GM12878 (cell line): Measurements from ENCODE around the gene GKAP1. TPM values are rescaled to one million over a fixed set of nuclear protein-coding genes. Genes with fewer than 3 reads are reported as not detected.

Experiments used
- ATAC-seq: fragments of 200-7000 bp; cut with Tn5 transposase; 3 replicates; pipeline ENCODE4 v1.9.1; 2020; ENCODE audit warnings: mild to moderate bottlenecking, moderate library complexity
- BruUV-seq: library from RNA; stranded (reverse); fragments of 400-500 nt; replicated peaks from 2 replicates; lab custom pipeline; 2021; lab: Mats Ljungman, UMichigan
- CTCF ChIA-PET: fragments of 300-600 bp; sonication (Branson Sonifier 250); formaldehyde crosslinking; extraction: SDS; loops from one replicate; lab custom pipeline; 2021; ENCODE audit warnings: inconsistent platforms; lab: Yijun Ruan, JAX
- POLR2A ChIA-PET: fragments of 350-600 bp; formaldehyde crosslinking; extraction: SDS; loops from one replicate; lab custom pipeline; 2021; ENCODE audit warnings: inconsistent platforms; lab: Charles Lee
- RAD21 ChIA-PET: fragments of 300-600 bp; sonication (Branson Sonifier 250); formaldehyde crosslinking; loops from one replicate; lab custom pipeline; 2023; ENCODE audit warnings: antibody characterized with exemption; ENCODE audit not compliant: unreplicated experiment; lab: Charles Lee
- SMC1A ChIA-PET: fragments of 300-600 bp; sonication (Branson Sonifier 250); formaldehyde crosslinking; loops from one replicate; lab custom pipeline; 2023; ENCODE audit not compliant: unreplicated experiment, uncharacterized antibody; lab: Charles Lee
- DNase-seq: peaks from one replicate; pipeline ENCODE4 v3.0.0-alpha.2; 2011; ENCODE audit warnings: low read depth, low spot score
- FAIRE-seq: peaks from 3 replicates; lab custom pipeline; 2011; peaks lifted over from hg19 to GRCh38; lab: Jason Lieb, UNC
- H2AFZ ChIP-seq: 2 replicates; pipeline ENCODE4 v1.6.0; 2011; ENCODE audit warnings: low read depth, low read length, control low read depth; ENCODE audit not compliant: control insufficient read depth
- H3K27ac ChIP-seq: 2 replicates; pipeline ENCODE4 v1.5.1; 2011; ENCODE audit warnings: control low read depth; ENCODE audit not compliant: control insufficient read depth, insufficient read depth
- H3K27me3 ChIP-seq, 2 experiments: replicated peaks in 1 of 2; 2 replicates each; pipeline versions ENCODE4 v1.6.0 to v1.6.1; 2011; ENCODE audit warnings: low read length in 1 of 2; ENCODE audit not compliant: control insufficient read depth in 2 of 2, insufficient read depth in 2 of 2
- H3K36me3 ChIP-seq, 2 experiments: 2 replicates each; pipeline ENCODE4 v1.5.1; 2011; ENCODE audit warnings: low read length in 1 of 2; ENCODE audit not compliant: control insufficient read depth in 2 of 2, insufficient read depth in 2 of 2
- H3K4me1 ChIP-seq: 2 replicates; pipeline ENCODE4 v1.6.1; 2011; ENCODE audit warnings: mild to moderate bottlenecking, low read length, moderate library complexity, mixed read lengths; ENCODE audit not compliant: control insufficient read depth, insufficient read depth
- H3K4me2 ChIP-seq: 2 replicates; pipeline ENCODE4 v1.6.0; 2011; ENCODE audit warnings: control low read depth; ENCODE audit not compliant: control insufficient read depth, insufficient read depth
- H3K4me3 ChIP-seq: fragments of 200-600 bp; sonication (generic); 2 replicates; pipeline ENCODE4 v1.5.1; 2016
- H3K79me2 ChIP-seq: 2 replicates; pipeline ENCODE4 v1.6.0; 2011; ENCODE audit warnings: low read length; ENCODE audit not compliant: control insufficient read depth, insufficient read depth
- H3K9ac ChIP-seq: 2 replicates; pipeline ENCODE4 v1.8.0; 2011; ENCODE audit warnings: low read length, control low read depth, mixed read lengths; ENCODE audit not compliant: control insufficient read depth, insufficient read depth
- H3K9me3 ChIP-seq: replicated peaks from 3 replicates; pipeline ENCODE4 v1.5.1; 2011; ENCODE audit warnings: mild to moderate bottlenecking, low read length; ENCODE audit not compliant: control insufficient read depth, insufficient read depth
- H4K20me1 ChIP-seq: 2 replicates; pipeline ENCODE4 v1.6.0; 2011; ENCODE audit not compliant: control insufficient read depth, insufficient read depth
- ATF2 ChIP-seq: IDR thresholded peaks from 2 replicates; pipeline ENCODE4 v1.6.1; 2012; ENCODE audit warnings: low read length, inconsistent platforms
- BMI1 ChIP-seq: fragments of 450-650 bp; IDR thresholded peaks from 2 replicates; pipeline ENCODE4 v1.6.1; 2016; ENCODE audit warnings: mild to moderate bottlenecking, moderate library complexity, borderline replicate concordance
- IRF4 ChIP-seq: IDR thresholded peaks from 2 replicates; pipeline ENCODE4 v1.6.1; 2011; ENCODE audit warnings: low read depth, low read length
- RAD21 ChIP-seq: IDR thresholded peaks from 2 replicates; pipeline ENCODE4 v1.6.1; 2011; ENCODE audit warnings: mild to moderate bottlenecking, low read depth, low read length, moderate library complexity; ENCODE audit not compliant: insufficient read depth
- TBL1XR1 ChIP-seq: IDR thresholded peaks from 2 replicates; pipeline ENCODE4 v1.6.1; 2012; ENCODE audit warnings: low read depth, low read length, improper control_type of control experiment
- ZNF592 ChIP-seq: fragments of 450-650 bp; IDR thresholded peaks from 2 replicates; pipeline ENCODE4 v1.6.1; 2017; ENCODE audit warnings: mild to moderate bottlenecking, moderate library complexity
- WGBS: methylation state at CpG from one replicate; pipeline ENCODE4 v1.1.6; 2016; ENCODE audit warnings: low lambda C conversion rate; ENCODE audit not compliant: insufficient replicate concordance, insufficient coverage; ENCODE audit errors: missing lambda C conversion rate; 5-methylcytosine and 5-hydroxymethylcytosine counted together
- in situ Hi-C: fragments of 300-500 bp; cut with MboI; formaldehyde crosslinking; loops from 9 replicates; pipeline ENCODE4 v1.14.3; 2018; ENCODE audit warnings: mixed read lengths
- intact Hi-C: fragments of 100-400 bp; cut with micrococcal nuclease; formaldehyde crosslinking; loops from one replicate; pipeline ENCODE4 v1.14.2; 2022; ENCODE audit not compliant: unreplicated experiment
- polyA plus RNA-seq, 11 experiments: library from polyadenylated mRNA; depleted of rRNA in 4 of 11; unstranded in 6 of 11; stranded (reverse) in 5 of 11; fragments of >200 nt; fragmentation: Nextera tagmentation in 4 of 11; fragmentation: Illumina TruSeq in 1 of 11; extraction: Ambion mirVana in 4 of 11; extraction: Trizol in 1 of 11; gene quantifications; 1 replicate in 1 of 11; 2 replicates in 10 of 11; pipeline versions ENCODE4 v1.2.1 to v1.2.3, GENCODE V29; 2011 to 2016; ENCODE audit warnings: inconsistent platforms in 2 of 11, missing spikeins in 2 of 11, low read depth in 1 of 11
- total RNA-seq, 4 experiments: library from RNA; depleted of rRNA in 3 of 4; stranded (reverse); fragments of >200 nt in 3 of 4; fragmentation: Illumina TruSeq in 1 of 4; extraction: Trizol in 1 of 4; gene quantifications; 2 replicates each; pipeline versions ENCODE4 v1.2.1 to v1.2.3, GENCODE V29; 2013 to 2021
- TF ChIP-seq, protein P1 (sequence below): fragments of 450-650 bp; IDR thresholded peaks from 2 replicates; pipeline ENCODE4 v1.6.1; 2016; ENCODE audit warnings: mild to moderate bottlenecking, moderate library complexity, borderline replicate concordance
- TF ChIP-seq, protein P2 (sequence below), 3 experiments: IDR thresholded peaks in 2 of 3; conservative IDR thresholded peaks in 1 of 3; 2 replicates each; pipeline ENCODE4 v1.5.1; 2011; ENCODE audit warnings: low read depth in 3 of 3, low read length in 3 of 3, mild to moderate bottlenecking in 3 of 3, control low read depth in 2 of 3, moderate library complexity in 2 of 3, inconsistent platforms in 1 of 3, mixed read lengths in 1 of 3; ENCODE audit not compliant: control insufficient read depth in 2 of 3, insufficient read depth in 1 of 3; ENCODE audit errors: extremely low read depth in 1 of 3

The GKAP1 gene
- total and polyA plus RNA-seq, 10 of the 15 experiments (the other 5 are each of a cell fraction or from before 2014, with no cell fraction given): 0.92 to 5.1 (median 2.7) TPM

DNA sequence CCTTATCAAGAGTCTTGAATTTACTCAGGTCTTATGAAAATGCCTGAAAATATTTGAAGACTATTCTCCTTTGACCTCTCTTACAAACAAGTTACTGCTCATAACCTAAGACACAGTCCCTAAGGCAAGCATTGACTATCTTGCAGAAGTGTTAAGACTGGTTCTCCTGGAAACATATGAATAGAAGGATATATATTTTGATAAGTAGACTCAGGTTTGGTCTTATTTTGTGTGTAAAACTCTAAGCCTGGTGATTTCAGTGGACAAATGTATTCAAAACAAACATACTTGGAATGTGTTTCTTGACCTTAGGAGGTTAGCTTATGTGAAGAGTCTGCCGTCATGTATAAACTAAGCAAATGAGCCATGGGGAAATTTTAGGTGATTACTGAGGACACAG, 102.3 kb downstream of the GKAP1 start (continued):
- TF ChIP-seq, protein P1, sequence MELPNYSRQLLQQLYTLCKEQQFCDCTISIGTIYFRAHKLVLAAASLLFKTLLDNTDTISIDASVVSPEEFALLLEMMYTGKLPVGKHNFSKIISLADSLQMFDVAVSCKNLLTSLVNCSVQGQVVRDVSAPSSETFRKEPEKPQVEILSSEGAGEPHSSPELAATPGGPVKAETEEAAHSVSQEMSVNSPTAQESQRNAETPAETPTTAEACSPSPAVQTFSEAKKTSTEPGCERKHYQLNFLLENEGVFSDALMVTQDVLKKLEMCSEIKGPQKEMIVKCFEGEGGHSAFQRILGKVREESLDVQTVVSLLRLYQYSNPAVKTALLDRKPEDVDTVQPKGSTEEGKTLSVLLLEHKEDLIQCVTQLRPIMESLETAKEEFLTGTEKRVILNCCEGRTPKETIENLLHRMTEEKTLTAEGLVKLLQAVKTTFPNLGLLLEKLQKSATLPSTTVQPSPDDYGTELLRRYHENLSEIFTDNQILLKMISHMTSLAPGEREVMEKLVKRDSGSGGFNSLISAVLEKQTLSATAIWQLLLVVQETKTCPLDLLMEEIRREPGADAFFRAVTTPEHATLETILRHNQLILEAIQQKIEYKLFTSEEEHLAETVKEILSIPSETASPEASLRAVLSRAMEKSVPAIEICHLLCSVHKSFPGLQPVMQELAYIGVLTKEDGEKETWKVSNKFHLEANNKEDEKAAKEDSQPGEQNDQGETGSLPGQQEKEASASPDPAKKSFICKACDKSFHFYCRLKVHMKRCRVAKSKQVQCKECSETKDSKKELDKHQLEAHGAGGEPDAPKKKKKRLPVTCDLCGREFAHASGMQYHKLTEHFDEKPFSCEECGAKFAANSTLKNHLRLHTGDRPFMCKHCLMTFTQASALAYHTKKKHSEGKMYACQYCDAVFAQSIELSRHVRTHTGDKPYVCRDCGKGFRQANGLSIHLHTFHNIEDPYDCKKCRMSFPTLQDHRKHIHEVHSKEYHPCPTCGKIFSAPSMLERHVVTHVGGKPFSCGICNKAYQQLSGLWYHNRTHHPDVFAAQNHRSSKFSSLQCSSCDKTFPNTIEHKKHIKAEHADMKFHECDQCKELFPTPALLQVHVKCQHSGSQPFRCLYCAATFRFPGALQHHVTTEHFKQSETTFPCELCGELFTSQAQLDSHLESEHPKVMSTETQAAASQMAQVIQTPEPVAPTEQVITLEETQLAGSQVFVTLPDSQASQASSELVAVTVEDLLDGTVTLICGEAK: no peak
- no peak for TF ChIP-seq TBL1XR1
- no peak for TF ChIP-seq ATF2
- TF ChIP-seq, protein P2, sequence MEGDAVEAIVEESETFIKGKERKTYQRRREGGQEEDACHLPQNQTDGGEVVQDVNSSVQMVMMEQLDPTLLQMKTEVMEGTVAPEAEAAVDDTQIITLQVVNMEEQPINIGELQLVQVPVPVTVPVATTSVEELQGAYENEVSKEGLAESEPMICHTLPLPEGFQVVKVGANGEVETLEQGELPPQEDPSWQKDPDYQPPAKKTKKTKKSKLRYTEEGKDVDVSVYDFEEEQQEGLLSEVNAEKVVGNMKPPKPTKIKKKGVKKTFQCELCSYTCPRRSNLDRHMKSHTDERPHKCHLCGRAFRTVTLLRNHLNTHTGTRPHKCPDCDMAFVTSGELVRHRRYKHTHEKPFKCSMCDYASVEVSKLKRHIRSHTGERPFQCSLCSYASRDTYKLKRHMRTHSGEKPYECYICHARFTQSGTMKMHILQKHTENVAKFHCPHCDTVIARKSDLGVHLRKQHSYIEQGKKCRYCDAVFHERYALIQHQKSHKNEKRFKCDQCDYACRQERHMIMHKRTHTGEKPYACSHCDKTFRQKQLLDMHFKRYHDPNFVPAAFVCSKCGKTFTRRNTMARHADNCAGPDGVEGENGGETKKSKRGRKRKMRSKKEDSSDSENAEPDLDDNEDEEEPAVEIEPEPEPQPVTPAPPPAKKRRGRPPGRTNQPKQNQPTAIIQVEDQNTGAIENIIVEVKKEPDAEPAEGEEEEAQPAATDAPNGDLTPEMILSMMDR (IDR thresholded peaks at IDR 0.05 in 2 of 3, conservative IDR thresholded peaks at IDR 0.05 in 1 of 3; ENCODE audit: control insufficient read depth in 2 of 3, extremely low read depth in 1 of 3, insufficient read depth in 1 of 3, low read depth in 3 of 3, low read length in 3 of 3): no peak
- TF ChIP-seq, all 136 proteins: peak for 0

GRCh38 chr9:83714329-83714728, 103.2 kb downstream of the GKAP1 start:
- RAD21 ChIA-PET: no interaction called here
- TF ChIP-seq RAD21 (peak; percentile 49; the same call in 1 of the 2 replicates), IRF4 (no peak), ZNF592 (no peak), BMI1 (no peak)

More at GRCh38 chr9:83714329-83714728, 103.2 kb downstream of the GKAP1 start:
- ChIA-PET CTCF (no interaction called here), SMC1A (no interaction called here), POLR2A (no interaction called here)
- H3K36me3 ChIP-seq: no peaks in the 10 kb centered on the region
- H3K4me3 ChIP-seq: no peak overlapping the region
- no peak overlapping the region for H3K27ac ChIP-seq
- H3K4me2 ChIP-seq: no peak overlapping the region
- H3K9me3 ChIP-seq: no peaks in the 10 kb centered on the region
- no TSS peak for BruUV-seq
- FAIRE-seq (no peak), DNase-seq (no peak), ATAC-seq (peak; percentile 69)
- no peaks in the 10 kb centered on the region for H3K4me1 ChIP-seq
- H2AFZ ChIP-seq: peak overlapping the region; percentile 33
- WGBS: 0% methylated on average over 3 of the region's 3 CpGs
- in situ Hi-C loops (no loop called here), intact Hi-C loops (no loop called here)
- H3K27me3 ChIP-seq: no peaks in the 10 kb centered on the region
- H3K79me2 ChIP-seq: no peaks in the 10 kb centered on the region
- H4K20me1 ChIP-seq: no peaks in the 10 kb centered on the region
- no peak overlapping the region for H3K9ac ChIP-seq
